NCI-H1417 treated with DMSO at 0.1 percent for 48 hours (cell line): Measurements from ENCODE around the gene ITGA1.
"Not testable (repeated sequence)": the region's sequence is repeated elsewhere in the genome, so short reads cannot be mapped to it uniquely, and the experiment has no call there.

Experiments used
- DNase-seq: peaks from one replicate; lab custom pipeline; 2025; lab: John Stamatoyannopoulos, UW

ITGA1 gene

DNA sequence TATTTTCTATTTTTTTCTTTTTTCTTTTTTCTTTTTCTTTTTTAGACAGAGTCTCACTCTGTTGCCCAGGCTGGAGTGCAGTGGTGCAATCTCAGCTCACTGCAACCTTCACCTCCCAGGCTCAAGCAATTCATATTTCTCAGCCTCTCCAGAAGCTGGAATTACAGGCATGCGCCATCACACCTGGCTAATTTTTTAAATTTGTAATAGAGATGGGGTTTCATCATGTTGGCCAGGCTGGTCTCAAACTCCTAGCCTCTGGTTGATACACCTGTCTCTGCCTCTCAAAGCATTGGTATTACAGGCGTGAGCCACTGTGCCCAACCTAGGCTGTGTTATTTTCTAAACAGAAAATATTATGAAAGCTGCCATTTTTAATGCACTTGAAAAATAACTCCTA is 78.3 kb downstream of the ITGA1 start:
- DNase-seq = not testable (repeated sequence)

DNA sequence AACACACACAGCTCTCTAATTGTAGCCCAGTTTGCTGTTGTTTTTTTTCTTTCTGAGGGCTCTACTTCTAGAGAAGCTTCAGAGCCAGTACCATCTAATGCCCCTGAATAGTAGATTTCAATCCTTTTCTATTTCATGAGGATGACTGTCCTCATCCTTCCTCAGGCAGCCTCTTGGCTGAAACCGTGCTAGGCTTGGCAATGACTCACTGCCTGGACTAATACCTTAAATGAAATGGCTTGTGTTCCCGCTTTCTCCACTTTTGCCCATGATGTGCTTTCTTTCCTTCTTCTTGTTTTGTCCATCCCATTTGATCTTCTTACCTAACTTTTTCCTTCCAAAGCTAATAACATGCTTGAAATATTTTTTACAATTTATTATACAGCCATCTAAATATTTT is 80.1 kb downstream of the ITGA1 start:
- no peak for DNase-seq

DNA sequence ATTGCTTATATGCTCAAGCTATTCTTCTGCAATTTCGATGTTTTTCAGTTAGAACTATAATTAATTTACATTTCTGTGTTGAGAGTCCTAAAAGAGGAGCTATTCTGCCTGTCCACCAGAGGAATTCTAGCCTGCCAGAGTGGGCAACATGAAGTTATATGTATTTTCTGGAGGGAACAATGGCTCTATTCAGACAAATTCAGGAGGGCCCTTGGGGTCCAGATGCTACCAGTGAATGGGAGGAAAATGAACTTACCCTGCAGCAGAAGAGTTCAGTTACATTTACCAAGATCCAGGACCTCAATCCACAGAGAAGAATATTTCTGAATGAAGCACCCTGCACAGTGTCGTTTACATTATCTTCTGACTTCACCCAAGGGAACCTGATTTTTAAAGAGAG is 80.7 kb downstream of the ITGA1 start:
- no peak for DNase-seq

DNA sequence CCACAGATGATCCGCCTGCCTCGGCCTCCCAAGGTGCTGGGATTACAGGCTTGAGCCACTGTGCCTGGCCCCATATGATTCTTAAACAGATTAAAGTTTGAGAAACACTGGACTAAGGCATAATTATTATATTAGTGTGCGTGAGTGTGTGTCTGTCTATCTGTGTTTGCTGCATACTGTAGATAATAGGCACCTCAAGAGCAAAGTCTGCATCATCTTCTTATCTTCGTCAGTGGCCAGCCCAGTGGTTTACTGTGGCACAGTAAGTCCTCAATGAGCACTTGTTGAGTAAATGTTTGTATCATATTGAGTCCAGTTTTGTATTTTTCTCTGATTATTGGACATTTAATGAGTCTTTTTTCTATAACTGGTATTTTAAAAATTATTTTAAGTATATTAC is 81.7 kb downstream of the ITGA1 start:
- no peak for DNase-seq

DNA sequence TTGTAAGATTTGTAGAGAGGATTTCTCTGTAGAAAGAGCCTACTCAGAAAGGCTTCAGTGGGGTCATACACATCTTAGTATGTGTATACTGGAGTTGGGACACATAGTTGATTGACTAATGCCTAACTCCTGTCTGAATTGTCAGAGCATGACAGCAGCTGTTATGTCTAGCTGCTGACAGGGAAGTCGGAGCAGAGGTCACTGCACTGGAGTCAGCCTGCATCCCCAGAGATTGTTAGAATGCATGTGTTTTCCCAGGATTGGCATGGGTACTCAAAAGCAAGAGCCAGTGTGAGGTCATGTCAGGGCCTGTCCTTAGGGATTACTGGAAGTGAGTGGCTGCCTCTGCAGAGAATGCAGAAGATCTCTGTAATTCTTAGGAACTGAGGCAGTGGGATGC is 82.7 kb downstream of the ITGA1 start:
- DNase-seq = no peak

DNA sequence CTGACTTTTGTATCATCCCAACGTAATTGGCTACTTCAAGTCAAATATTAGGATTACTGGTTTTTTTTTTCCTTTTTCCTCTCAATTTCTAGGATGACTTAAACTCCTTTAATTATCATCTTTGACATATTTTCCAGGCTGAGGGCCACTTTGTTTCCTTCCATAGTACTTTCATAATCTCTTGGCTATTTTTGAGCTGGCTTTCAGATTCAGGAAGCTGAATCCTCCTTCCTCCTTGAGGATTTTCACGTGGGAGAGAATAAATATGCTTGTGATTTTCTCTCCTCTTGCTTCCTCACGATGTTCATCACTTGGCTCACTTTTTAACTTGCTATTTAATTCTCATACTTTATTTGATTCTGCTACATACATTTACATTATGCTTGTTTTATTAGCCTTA is 88.1 kb downstream of the ITGA1 start:
- DNase-seq = no peak

DNA sequence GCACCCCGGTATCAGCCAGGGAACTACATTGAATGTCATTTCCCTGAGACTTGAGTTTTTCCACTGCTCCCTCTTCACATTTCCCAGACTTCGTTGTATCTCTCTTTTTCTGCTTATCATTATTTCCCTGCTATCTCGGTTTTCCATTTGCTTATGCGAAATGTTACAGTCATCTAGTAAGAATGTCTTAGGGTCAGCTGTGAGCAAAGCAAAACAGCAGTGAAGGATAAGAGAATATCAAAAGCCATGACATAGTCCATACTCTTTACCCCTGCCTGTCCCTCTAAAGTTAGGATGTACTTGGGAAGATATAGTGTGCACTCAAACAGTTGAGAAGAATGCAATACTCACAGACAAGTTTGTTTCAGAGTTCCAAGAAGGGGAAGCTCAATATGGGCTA is 88.7 kb downstream of the ITGA1 start:
- DNase-seq = no peak

DNA sequence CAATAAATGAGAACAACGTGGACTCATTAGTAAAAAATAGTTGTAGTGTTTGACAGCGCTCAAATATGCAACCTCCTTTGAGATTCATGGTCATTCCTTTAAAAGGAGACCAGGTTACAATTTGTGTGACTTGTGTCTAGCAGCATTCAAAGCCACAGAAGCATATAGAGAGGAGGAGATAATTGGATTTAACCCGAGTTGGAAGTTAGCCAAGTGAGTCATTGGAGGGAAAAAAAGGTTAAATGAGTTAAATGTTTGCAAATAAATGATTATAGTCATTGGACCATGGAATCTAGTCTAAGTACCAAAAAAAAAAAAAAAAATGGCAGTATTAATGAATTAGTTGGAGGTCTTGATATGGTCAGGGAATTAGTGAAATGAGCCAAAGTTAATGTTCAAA is 90.9 kb downstream of the ITGA1 start:
- no peak for DNase-seq

DNA sequence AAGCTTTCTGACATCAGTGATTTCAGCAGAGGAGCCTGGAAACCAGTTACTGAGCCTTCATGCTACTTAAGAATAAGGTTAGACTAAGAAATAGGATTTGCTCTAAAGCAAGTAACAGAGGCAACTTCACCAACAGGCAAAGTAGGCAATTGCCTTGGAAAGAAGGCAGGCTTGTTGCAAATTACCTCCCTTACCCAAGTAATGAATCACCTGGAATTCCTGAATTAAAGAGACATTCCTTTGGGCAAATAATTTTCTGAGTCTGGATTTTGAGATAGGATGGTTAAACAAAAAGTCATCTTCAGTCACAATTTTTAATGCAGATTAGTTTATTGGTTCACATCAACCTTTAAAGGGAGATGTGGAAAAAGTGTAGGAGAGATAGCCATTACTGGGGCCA is 92.8 kb downstream of the ITGA1 start:
- no peak for DNase-seq

DNA sequence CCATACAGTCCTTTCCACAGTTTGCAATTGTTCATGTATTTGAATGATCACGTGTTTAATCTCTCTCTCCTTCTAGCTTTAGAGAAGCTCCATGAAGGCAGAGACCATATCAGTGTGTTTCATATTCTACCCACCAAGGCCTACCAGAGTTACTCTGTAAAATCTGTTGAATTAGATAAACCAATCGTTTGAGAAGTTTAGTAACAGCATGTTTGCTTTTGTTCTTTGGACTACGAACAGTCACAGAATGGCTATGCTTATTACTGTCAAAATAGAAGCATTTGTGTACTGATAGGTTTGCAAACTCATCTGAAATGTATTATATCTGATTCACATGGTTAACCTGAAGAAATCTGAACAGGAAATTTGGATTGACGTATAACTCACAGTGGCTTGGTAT is 93.8 kb downstream of the ITGA1 start:
- no peak for DNase-seq

DNA sequence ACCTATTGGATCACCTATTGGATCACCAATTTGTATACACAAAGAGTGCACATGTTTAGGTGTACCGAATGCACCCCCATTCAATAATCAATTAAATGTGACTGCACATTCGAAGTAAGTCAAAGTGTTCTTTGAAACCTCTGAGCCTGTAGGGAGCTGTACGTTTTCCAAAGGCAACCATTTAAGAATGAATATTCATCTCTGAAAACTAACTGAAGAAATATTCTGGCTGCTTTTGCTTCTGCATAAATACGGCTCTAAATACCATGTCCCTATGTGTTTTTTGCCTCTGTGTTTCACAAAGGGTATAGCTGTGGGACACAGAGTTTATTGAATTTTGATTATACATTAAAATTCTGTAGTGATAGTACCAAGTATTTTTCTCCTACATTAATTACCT is 95.4 kb downstream of the ITGA1 start:
- no peak for DNase-seq

DNA sequence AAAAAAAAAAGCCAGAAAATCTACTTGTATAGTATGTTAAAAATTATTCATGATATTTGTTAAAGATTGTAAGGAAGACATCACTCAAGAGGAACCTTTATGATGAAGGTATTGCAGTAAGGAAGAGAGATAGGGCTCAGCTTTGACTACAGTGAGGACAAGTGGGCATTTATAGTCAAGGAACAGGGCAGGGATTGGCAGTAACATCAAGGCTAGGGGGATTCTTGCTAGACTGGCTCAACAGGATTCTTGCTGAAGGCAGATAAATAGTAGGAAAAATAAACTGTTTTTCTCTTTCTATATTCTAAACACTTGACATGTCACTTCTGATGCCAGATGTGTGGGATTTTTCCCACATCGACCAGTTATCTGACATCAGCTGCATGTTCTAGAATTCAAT is 96.7 kb downstream of the ITGA1 start:
- DNase-seq = no peak

DNA sequence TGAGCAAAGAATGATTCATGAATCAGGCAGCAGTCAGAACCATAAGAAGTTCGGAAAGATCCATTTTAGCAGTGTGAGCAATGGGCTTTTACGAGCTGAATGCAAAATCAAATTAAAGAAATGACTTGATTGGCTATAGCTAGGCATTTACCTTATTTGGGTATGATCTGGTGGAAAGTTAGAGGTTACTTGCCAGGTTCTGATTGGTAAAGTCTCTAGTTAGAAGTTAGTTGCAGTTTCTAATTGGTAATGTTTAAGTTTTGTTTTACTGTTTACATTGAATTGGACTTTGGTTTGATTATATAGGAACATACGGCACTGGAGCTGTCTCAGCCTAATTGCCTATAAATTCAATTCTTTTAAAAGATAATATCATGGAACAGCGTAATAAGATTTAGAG is 97.9 kb downstream of the ITGA1 start:
- no peak for DNase-seq

DNA sequence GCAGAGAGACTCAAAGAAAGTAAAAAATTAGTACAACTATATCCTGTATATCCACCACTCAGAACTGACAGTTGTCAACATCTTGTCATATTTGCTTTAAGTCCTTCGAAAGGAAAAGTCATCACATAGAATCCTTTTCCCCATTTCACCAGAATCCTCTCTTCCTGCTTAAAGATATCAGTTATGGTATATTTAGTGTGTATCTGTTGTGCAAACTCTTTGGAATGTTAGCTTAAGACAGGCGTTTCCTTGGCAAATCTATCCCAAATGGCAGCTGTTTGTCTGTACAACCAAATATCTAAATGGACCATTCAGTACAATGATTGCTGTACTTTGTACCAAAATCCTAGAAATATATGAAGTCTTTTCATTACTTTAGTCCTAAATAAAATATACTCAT is 98.5 kb downstream of the ITGA1 start:
- DNase-seq = no peak

DNA sequence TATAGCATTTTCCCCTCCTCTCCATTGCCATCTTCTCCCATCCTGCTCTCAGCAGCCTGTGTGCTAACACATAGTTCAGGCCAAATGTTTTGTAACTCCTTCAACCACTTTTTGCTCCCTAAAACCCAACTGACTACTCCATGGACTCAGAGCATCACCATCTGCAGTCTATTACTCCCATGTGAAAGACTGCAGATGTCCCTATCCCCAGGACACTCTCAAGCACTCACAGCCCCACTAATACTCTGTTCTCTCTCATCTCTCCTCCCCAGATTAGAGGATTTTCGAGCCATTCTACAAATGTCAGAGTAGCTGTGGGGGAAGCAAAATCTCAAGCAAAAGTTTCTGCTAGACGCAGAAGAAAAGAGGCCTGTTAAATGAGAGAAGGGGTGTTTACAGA is 99.3 kb downstream of the ITGA1 start:
- no peak for DNase-seq

DNA sequence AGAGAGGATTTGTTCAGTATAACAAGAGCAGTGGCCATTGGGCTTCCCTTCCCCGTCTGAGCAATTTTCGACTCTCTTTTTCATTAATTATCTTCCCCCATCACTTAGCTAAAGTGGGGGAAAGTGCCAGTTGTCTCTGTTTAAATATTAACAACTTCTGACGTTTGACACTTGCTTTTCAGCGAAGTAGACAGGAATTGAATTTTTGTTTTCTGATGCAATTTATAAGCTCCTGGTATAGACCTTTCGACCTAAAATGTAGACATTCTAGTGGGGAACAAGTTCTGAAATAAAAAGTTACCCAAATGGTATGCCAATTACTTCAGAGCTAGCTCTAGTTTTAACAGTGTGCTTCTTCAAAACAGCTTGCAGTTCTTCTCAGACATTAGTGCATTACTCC is 100.6 kb downstream of the ITGA1 start:
- no peak for DNase-seq

DNA sequence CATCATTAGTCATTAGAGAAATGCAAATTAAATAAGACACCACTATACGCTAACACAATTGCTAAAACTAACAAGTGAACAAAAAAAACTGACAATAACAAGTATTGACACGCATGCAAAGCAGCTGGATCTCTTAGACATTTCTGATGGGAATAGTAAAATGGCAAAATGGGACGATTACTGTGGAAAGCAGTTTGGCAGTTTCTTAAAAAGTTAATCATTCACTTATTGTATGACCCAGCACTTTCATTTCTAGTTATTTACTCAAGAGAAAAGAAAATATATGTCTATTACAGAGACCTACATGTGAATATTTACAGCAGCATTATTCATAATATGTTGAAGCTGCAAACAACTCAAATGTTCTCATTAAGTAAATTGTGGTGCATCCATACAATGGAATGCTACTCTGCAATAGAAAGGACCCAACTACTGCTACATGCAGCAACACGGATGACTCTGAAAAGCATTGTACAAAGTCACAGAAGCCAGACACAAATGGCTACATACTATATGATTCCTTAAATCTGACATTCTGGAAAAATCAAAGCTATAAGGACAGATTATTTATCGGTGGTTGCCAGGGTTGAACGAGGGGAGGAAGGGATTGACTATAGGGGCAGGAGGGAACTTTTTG is 104.6 kb downstream of the ITGA1 start:
- no peak for DNase-seq

DNA sequence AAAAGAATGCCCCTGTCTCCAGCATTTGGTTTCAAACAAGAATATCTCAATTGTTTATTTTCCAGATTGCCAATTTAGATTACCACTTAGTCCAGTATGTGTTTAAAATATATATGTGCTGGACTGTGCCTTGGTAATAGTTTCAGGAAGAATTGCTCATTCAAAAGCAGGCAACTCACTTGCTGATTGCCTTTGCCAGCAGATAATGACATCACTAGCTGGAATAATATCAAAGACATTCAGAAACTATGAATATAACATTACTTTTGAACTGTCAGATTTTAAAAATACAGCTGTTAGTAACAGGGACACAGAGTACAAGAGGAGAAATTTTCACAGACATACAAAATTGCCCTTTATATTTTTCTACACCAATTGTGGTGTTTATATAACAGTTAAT is 105.4 kb downstream of the ITGA1 start:
- no peak for DNase-seq

DNA sequence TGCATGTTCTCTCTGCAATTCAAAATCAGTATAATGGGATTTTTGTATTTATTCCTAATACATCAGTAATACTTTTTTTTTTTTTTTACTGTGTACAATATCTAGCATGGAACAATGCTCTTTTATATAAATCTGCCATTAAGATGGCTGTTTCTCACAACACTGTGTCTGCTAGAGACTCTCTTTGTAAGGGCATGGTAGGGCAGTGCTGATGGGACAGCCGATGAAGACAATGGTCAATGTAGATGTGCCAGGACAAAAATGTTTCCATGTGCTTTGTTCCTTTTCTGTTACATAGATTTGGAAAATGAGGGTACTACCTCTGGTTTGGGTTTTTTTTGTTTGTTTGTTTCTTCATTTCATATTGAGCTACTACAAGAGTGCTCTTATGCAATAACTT is 106.1 kb downstream of the ITGA1 start:
- DNase-seq = no peak

DNA sequence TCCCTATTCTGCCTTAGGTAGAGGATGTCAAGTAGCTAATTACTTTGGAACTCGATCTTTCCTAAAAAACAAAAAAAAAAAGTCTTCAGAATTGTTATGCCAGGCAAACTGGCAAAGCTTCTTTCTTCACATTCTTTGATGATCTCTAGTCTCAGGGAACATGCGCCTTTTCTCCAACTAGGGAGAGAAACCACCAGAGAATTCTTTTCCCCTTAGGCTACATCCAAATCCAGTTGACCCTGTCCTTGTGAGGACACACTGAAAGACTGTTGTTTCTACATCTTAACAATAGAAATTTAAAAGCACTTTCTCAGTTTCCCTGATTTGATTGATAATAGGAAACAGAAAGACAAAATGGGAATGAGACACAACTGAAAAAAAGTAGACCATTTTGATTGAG is 106.7 kb downstream of the ITGA1 start:
- DNase-seq = no peak

DNA sequence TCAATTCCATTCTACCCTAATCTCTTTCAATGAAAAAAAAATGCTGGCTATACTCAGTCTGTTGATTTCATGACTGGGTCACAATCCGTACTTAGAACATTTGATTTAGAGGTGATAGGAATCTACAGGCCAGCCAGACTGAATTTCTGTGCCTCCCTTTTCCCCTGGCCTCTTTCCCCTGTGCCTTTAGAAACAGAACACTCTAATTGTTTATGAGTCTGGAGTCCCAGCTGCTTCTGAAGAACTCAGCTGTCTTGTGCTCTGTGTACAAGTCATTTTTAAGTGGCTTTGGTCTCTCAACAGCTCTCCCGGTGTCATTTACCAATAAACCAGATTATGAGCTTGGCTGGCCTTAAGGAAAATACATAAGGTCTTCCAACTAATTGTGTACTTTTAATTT is 107.4 kb downstream of the ITGA1 start:
- DNase-seq = no peak

DNA sequence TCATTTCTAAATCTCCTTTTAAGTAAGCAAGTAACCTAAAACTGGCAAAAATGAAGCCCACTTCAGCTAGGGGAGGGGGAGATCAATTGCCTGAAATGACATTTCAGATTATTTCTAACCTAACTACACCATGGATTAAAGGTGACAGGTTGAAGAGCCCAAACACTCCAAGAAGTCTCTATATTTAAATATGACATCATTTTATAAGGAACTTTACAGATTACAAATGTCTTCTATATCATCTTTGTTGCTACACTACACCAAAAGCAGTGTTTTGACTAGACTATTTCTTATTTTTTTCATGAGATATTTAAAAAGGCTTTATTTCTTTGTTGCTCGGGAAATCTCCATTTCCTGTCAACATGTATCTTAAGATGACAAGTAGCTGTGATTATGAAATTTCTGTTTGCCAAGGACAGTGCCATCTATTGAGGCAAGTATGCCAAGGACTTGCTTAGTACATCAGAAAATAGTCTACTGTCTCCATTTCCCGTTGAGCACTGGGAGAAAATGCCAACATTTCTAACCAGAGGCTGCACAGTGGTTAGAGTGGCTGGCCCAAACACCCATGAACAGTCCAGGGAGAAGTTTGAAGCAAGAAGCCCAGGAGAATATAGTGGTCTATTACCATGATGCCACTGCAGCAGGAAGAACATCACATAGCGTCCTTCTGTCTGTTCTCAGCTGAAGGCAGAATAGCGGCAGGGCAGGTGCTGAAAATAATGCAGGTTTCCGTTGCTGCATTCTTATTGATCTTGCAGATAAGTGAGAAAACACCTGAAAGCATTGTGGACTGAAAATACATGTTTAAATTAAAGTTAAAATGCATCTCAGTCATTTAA is 108.1 kb downstream of the ITGA1 start:
- no peak for DNase-seq

DNA sequence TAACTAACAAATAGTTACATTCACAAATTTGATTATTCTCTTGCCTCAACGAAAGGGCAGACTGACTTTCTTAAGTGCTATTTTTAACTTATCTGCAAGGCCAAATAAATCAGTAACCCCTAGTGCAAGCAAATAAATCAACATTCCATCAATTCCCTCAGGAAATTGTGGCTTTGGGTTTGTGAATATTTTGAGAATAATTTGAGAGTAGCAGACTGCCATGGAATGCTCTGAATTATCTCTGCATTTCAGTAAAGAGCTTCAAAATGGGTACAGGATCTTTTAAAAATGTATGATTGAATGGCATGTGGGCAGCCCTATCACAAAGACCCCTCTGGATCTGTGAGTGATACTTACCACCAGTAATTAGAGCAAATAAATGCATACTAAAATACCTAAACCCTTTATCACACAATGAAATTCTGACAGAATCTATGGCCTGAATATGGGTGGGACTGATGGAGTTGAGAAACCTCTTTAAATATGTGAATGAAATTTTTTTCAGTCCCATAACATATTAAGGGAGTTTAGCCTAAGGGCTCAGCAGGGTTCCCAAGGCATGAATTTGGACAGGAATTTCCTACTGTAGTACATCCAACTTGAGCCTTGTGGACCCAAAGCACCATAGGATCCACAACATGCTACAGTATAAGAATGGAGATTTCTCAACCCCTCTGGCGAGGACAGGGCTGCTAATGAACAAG is 109.0 kb downstream of the ITGA1 start:
- DNase-seq = no peak
